H9 (cell line): ENCODE measurements around the gene SH2B2. TPM values are rescaled to one million over a fixed set of nuclear protein-coding genes. Genes with fewer than 3 reads are reported as not detected.
"Not testable (repeated sequence)": the region's sequence is repeated elsewhere in the genome, so short reads cannot be mapped to it uniquely, and the experiment has no call there.

Experiments
- DNase-seq: peaks from one replicate; pipeline ENCODE4 v3.0.0-alpha.2; 2017
- H2AFZ ChIP-seq: one replicate; pipeline ENCODE4 v1.6.1; 2013; ENCODE audit warnings: mild to moderate bottlenecking, low read length, control low read depth, moderate library complexity
- H2AK5ac ChIP-seq: 2 replicates; pipeline ENCODE4 v1.6.1; 2013; ENCODE audit warnings: low read length, control low read depth, mixed read lengths; ENCODE audit not compliant: insufficient read length
- H2BK120ac ChIP-seq: one replicate; pipeline ENCODE4 v1.6.1; 2013; ENCODE audit warnings: low read depth, mild to moderate bottlenecking, low read length, control low read depth, inconsistent platforms; ENCODE audit not compliant: poor library complexity, severe bottlenecking
- H2BK12ac ChIP-seq: 2 replicates; pipeline ENCODE4 v1.6.1; 2013; ENCODE audit warnings: low read length, control low read depth, mixed read lengths, low read depth; ENCODE audit not compliant: insufficient read length
- H2BK15ac ChIP-seq: 2 replicates; pipeline ENCODE4 v1.6.1; 2013; ENCODE audit warnings: low read depth, low read length, control low read depth
- H2BK20ac ChIP-seq: one replicate; pipeline ENCODE4 v1.6.1; 2013; ENCODE audit warnings: low read depth, mild to moderate bottlenecking, low read length, control low read depth, inconsistent platforms; ENCODE audit not compliant: poor library complexity, severe bottlenecking
- H2BK5ac ChIP-seq: 2 replicates; pipeline ENCODE4 v1.6.1; 2013; ENCODE audit warnings: low read length, control low read depth, mixed read lengths; ENCODE audit not compliant: insufficient read length
- H3K14ac ChIP-seq: 2 replicates; pipeline ENCODE4 v1.6.1; 2013; ENCODE audit warnings: low read length, control low read depth; ENCODE audit not compliant: insufficient read depth
- H3K18ac ChIP-seq: 2 replicates; pipeline ENCODE4 v1.6.1; 2013; ENCODE audit warnings: low read depth, mild to moderate bottlenecking, mixed read lengths, low read length, control low read depth; ENCODE audit not compliant: insufficient read length
- H3K23ac ChIP-seq: 2 replicates; pipeline ENCODE4 v1.6.1; 2013; ENCODE audit warnings: low read length, control low read depth, mixed read lengths, low read depth; ENCODE audit not compliant: insufficient read length
- H3K23me2 ChIP-seq: 2 replicates; pipeline ENCODE4 v1.6.1; 2013; ENCODE audit warnings: low read depth, mild to moderate bottlenecking, mixed read lengths, low read length, control low read depth; ENCODE audit not compliant: insufficient read length, poor library complexity, severe bottlenecking
- H3K27ac ChIP-seq: 2 replicates; pipeline ENCODE4 v1.5.1; 2013; ENCODE audit warnings: low read length, control low read depth, mixed read lengths, low read depth; ENCODE audit not compliant: insufficient read length
- H3K27me3 ChIP-seq: 2 replicates; pipeline ENCODE4 v1.6.1; 2013; ENCODE audit warnings: low read length, control low read depth, inconsistent platforms; ENCODE audit not compliant: insufficient read depth
- H3K4ac ChIP-seq: 2 replicates; pipeline ENCODE4 v1.6.1; 2013; ENCODE audit warnings: low read depth, mild to moderate bottlenecking, control low read depth, inconsistent platforms, low read length, moderate library complexity
- H3K4me1 ChIP-seq: 2 replicates; pipeline ENCODE4 v1.6.1; 2013; ENCODE audit warnings: low read length, control low read depth, inconsistent platforms; ENCODE audit not compliant: insufficient read depth
- H3K4me2 ChIP-seq: 2 replicates; pipeline ENCODE4 v1.6.1; 2013; ENCODE audit warnings: low read length, control low read depth, mixed read lengths; ENCODE audit not compliant: insufficient read length, insufficient read depth
- H3K56ac ChIP-seq: 2 replicates; pipeline ENCODE4 v1.6.1; 2013; ENCODE audit warnings: low read depth, mild to moderate bottlenecking, mixed read lengths, low read length, control low read depth; ENCODE audit not compliant: insufficient read length
- H3K79me1 ChIP-seq: 2 replicates; pipeline ENCODE4 v1.6.1; 2013; ENCODE audit warnings: low read depth, mild to moderate bottlenecking, moderate library complexity, low read length, control low read depth, inconsistent platforms; ENCODE audit not compliant: insufficient read depth, poor library complexity, severe bottlenecking
- H3K79me2 ChIP-seq: 2 replicates; pipeline ENCODE4 v1.6.1; 2013; ENCODE audit warnings: low read length, control low read depth, inconsistent platforms; ENCODE audit not compliant: insufficient read depth
- H3K9ac ChIP-seq: 2 replicates; pipeline ENCODE4 v1.6.1; 2013; ENCODE audit warnings: low read length, control low read depth, mixed read lengths; ENCODE audit not compliant: insufficient read length; ENCODE audit errors: extremely low read depth
- H3K9me3 ChIP-seq: one replicate; pipeline ENCODE4 v1.6.1; 2013; ENCODE audit warnings: low read depth, low read length, inconsistent platforms; ENCODE audit not compliant: control insufficient read depth
- H3T11ph ChIP-seq: one replicate; pipeline ENCODE4 v1.6.1; 2013; ENCODE audit warnings: mild to moderate bottlenecking, low read length, control low read depth, inconsistent platforms
- H4K20me1 ChIP-seq: one replicate; pipeline ENCODE4 v1.6.1; 2013; ENCODE audit not compliant: control insufficient read depth, insufficient read length, insufficient read depth
- H4K5ac ChIP-seq: 2 replicates; pipeline ENCODE4 v1.6.1; 2013; ENCODE audit warnings: low read depth, mild to moderate bottlenecking, mixed read lengths, low read length, control low read depth; ENCODE audit not compliant: insufficient read length
- H4K8ac ChIP-seq: replicated peaks from 2 replicates; pipeline ENCODE4 v1.6.1; 2013; ENCODE audit warnings: low read length, control low read depth, mixed read lengths, low read depth; ENCODE audit not compliant: insufficient read length
- H4K91ac ChIP-seq: 2 replicates; pipeline ENCODE4 v1.6.1; 2013; ENCODE audit warnings: low read depth, mild to moderate bottlenecking, moderate library complexity, mixed read lengths, low read length, control low read depth; ENCODE audit not compliant: insufficient read length
- H3K27ac Mint-ChIP-seq, 3 experiments: 2 replicates in 2 of 3; 3 replicates in 1 of 3; pipeline ENCODE4 v1.8.0; 2020 to 2021; ENCODE audit warnings: mixed read lengths in 3 of 3, mild to moderate bottlenecking in 1 of 3, moderate library complexity in 1 of 3
- H3K27me3 Mint-ChIP-seq: 2 replicates; pipeline ENCODE4 v1.8.0; 2021; ENCODE audit warnings: low read depth, mild to moderate bottlenecking, moderate library complexity, mixed read lengths
- H3K36me3 Mint-ChIP-seq, 3 experiments: 2 replicates in 2 of 3; 3 replicates in 1 of 3; pipeline ENCODE4 v1.8.0; 2020 to 2021; ENCODE audit warnings: low read depth in 3 of 3, mixed read lengths in 3 of 3; ENCODE audit not compliant: insufficient read depth in 1 of 3
- H3K4me1 Mint-ChIP-seq, 2 experiments: 2 replicates each; pipeline ENCODE4 v1.8.0; 2020; ENCODE audit warnings: mixed read lengths in 2 of 2
- H3K4me3 Mint-ChIP-seq, 2 experiments: 2 replicates in 1 of 2; 3 replicates in 1 of 2; pipeline ENCODE4 v1.8.0; 2020 to 2021; ENCODE audit warnings: mild to moderate bottlenecking in 2 of 2, mixed read lengths in 2 of 2, moderate library complexity in 1 of 2
- H3K9me3 Mint-ChIP-seq, 2 experiments: 2 replicates in 1 of 2; 3 replicates in 1 of 2; pipeline ENCODE4 v1.8.0; 2020; ENCODE audit warnings: mild to moderate bottlenecking in 2 of 2, mixed read lengths in 2 of 2, moderate library complexity in 1 of 2
- WGBS: extraction: QIAGEN DNeasy Blood & Tissue Kit; methylation state at CpG from one replicate; pipeline ENCODE4 v1.1.7; 2013; ENCODE audit warnings: missing lambda C conversion rate, low lambda C conversion rate, mixed read lengths; ENCODE audit not compliant: insufficient read length; ENCODE audit errors: extremely low coverage; 5-methylcytosine and 5-hydroxymethylcytosine counted together
- total RNA-seq: library from RNA; stranded (reverse); gene quantifications from 2 replicates; pipeline ENCODE4 v1.2.1, GENCODE V29; 2021

The SH2B2 gene
- total RNA-seq, 1 experiment from 2014 or later: 10.4 TPM

GRCh38 chr7:102356344-102356743 lies 69.7 kb downstream of the SH2B2 start, which contains the start of gene SPDYE6:
SPDYE6 (minus strand) TSS chr7:102356444; CDS start chr7:102356023, 421 bp downstream.
- H3K4me1 Mint-ChIP-seq: not testable (repeated sequence)

More at GRCh38 chr7:102356344-102356743, 69.7 kb downstream of the SH2B2 start, which contains the start of gene SPDYE6:
- not testable (repeated sequence) for H3T11ph ChIP-seq, H4K20me1 ChIP-seq, H2BK5ac ChIP-seq, H4K8ac ChIP-seq, H3K14ac ChIP-seq, H3K79me2 ChIP-seq, H2BK15ac ChIP-seq, H3K23me2 ChIP-seq, DNase-seq, H2AK5ac ChIP-seq, H4K91ac ChIP-seq, H3K4me3 Mint-ChIP-seq, H2BK20ac ChIP-seq, H4K5ac ChIP-seq, H3K23ac ChIP-seq, H2AFZ ChIP-seq, H3K27me3 ChIP-seq, H3K36me3 Mint-ChIP-seq, H3K56ac ChIP-seq, H2BK12ac ChIP-seq, H3K9me3 ChIP-seq, H3K4ac ChIP-seq, H3K4me1 ChIP-seq, H3K27me3 Mint-ChIP-seq, H3K27ac ChIP-seq, H3K18ac ChIP-seq, H2BK120ac ChIP-seq, H3K27ac Mint-ChIP-seq, H3K79me1 ChIP-seq, H3K4me2 ChIP-seq, H3K9ac ChIP-seq, H3K9me3 Mint-ChIP-seq
- no CpG with 5 or more reads among the region's 6 CpGs for whole genome bisulfite sequencing
